AG09309 (cell line): Measurements from ENCODE around the gene MIOX.

Experiments used
- DNase-seq: peaks from one replicate; pipeline ENCODE4 v3.0.0-alpha.2; 2010; ENCODE audit warnings: low read depth
- H3K4me3 ChIP-seq: 2 replicates; pipeline ENCODE4 v1.5.1; 2011; ENCODE audit warnings: mild to moderate bottlenecking, low read depth, low read length, moderate library complexity; ENCODE audit not compliant: control insufficient read depth
- CTCF ChIP-seq: IDR thresholded peaks from 2 replicates; pipeline ENCODE4 v1.5.1; 2011; ENCODE audit warnings: mild to moderate bottlenecking, low read depth, low read length, inconsistent platforms; ENCODE audit not compliant: insufficient read depth, control insufficient read depth; ENCODE audit errors: missing control alignments

Gene MIOX

GRCh38 chr22:50536226-50536625 is 49.6 kb downstream of the MIOX start:
- no peak for TF ChIP-seq CTCF
- H3K4me3 ChIP-seq: no peak overlapping the region
- DNase-seq: no peak

- no peak for DNase-seq
- TF ChIP-seq CTCF: no peak
- H3K4me3 ChIP-seq: no peak overlapping the region
These were observed 51.1 kb downstream of the MIOX start for GRCh38 chr22:50537765-50538164.
